IMR-90 (cell line): Measurements from ENCODE around the gene E2F8. TPM values are rescaled to one million over a fixed set of nuclear protein-coding genes. Genes with fewer than 3 reads are reported as not detected.

ENCODE experiments used
- ATAC-seq: fragments of 200-7000 bp; cut with Tn5 transposase; 2 replicates; pipeline ENCODE4 v1.9.1; 2020; ENCODE audit warnings: low read depth, mild to moderate bottlenecking, moderate library complexity
- BruUV-seq: library from RNA; stranded (reverse); fragments of 400-500 nt; replicated peaks from 2 replicates; lab custom pipeline; 2021; lab: Mats Ljungman, UMichigan
- CTCF ChIA-PET: fragments of 300-600 bp; formaldehyde crosslinking; extraction: SDS; loops from one replicate; lab custom pipeline; 2021; ENCODE audit warnings: antibody characterized with exemption; lab: Yijun Ruan, JAX
- POLR2A ChIA-PET: fragments of 300-600 bp; sonication (Branson Sonifier 250); formaldehyde crosslinking; loops from one replicate; lab custom pipeline; 2022; ENCODE audit warnings: antibody characterized with exemption; ENCODE audit not compliant: unreplicated experiment; lab: Charles Lee
- DNase-seq: peaks from one replicate; pipeline ENCODE4 v3.0.0; 2013
- H2AFZ ChIP-seq: replicated peaks from 2 replicates; pipeline ENCODE3; 2013; ENCODE audit warnings: low read length, mild to moderate bottlenecking; ENCODE audit not compliant: poor library complexity
- H2AK5ac ChIP-seq: 2 replicates; pipeline ENCODE4 v1.6.1; 2013; ENCODE audit warnings: low read depth, low read length, inconsistent platforms
- H2AK9ac ChIP-seq: replicated peaks from 2 replicates; pipeline ENCODE3; 2013; ENCODE audit warnings: mild to moderate bottlenecking, low read depth, low read length, moderate library complexity; ENCODE audit not compliant: poor library complexity
- H2BK120ac ChIP-seq: 2 replicates; pipeline ENCODE4 v1.6.1; 2013; ENCODE audit warnings: low read depth, low read length, inconsistent platforms
- H2BK15ac ChIP-seq: 3 replicates; pipeline ENCODE4 v1.6.1; 2013; ENCODE audit warnings: low read depth, low read length, inconsistent platforms
- H2BK20ac ChIP-seq: 2 replicates; pipeline ENCODE4 v1.6.1; 2013; ENCODE audit warnings: low read depth, mild to moderate bottlenecking, inconsistent platforms, low read length, moderate library complexity
- H2BK5ac ChIP-seq: 2 replicates; pipeline ENCODE4 v1.6.1; 2013; ENCODE audit warnings: mild to moderate bottlenecking, low read depth, low read length, inconsistent platforms; ENCODE audit not compliant: poor library complexity, severe bottlenecking
- H3K14ac ChIP-seq: replicated peaks from 2 replicates; pipeline ENCODE4 v1.6.1; 2013; ENCODE audit warnings: low read depth, low read length, inconsistent platforms
- H3K18ac ChIP-seq: 2 replicates; pipeline ENCODE4 v1.6.1; 2013; ENCODE audit warnings: low read depth, low read length, control low read depth
- H3K23ac ChIP-seq: 2 replicates; pipeline ENCODE4 v1.6.1; 2013; ENCODE audit warnings: low read depth, low read length, inconsistent platforms
- H3K27ac ChIP-seq: 2 replicates; pipeline ENCODE4 v1.5.1; 2013; ENCODE audit warnings: mild to moderate bottlenecking, control low read depth, low read length; ENCODE audit not compliant: insufficient read depth
- H3K27me3 ChIP-seq: 2 replicates; pipeline ENCODE4 v1.6.1; 2013; ENCODE audit warnings: low read length; ENCODE audit not compliant: control insufficient read depth, insufficient read depth
- H3K36me3 ChIP-seq: 2 replicates; pipeline ENCODE4 v1.6.1; 2013; ENCODE audit warnings: low read length, mixed read lengths; ENCODE audit not compliant: control insufficient read depth, insufficient read depth
- H3K4ac ChIP-seq: 2 replicates; pipeline ENCODE4 v1.6.1; 2013; ENCODE audit warnings: low read depth, low read length, inconsistent platforms
- H3K4me1 ChIP-seq: 2 replicates; pipeline ENCODE4 v1.6.1; 2013; ENCODE audit warnings: low read length, mixed read lengths; ENCODE audit not compliant: control insufficient read depth, insufficient read depth
- H3K4me2 ChIP-seq: 2 replicates; pipeline ENCODE4 v1.6.1; 2013; ENCODE audit warnings: low read depth, mild to moderate bottlenecking, control low read depth, low read length, moderate library complexity
- H3K4me3 ChIP-seq: 2 replicates; pipeline ENCODE4 v1.5.1; 2013; ENCODE audit warnings: low read depth, mild to moderate bottlenecking, control low read depth, low read length, moderate library complexity; ENCODE audit not compliant: insufficient read depth
- H3K56ac ChIP-seq: 2 replicates; pipeline ENCODE4 v1.6.1; 2013; ENCODE audit warnings: low read length, inconsistent platforms; ENCODE audit not compliant: insufficient read depth; ENCODE audit errors: extremely low read depth
- H3K79me1 ChIP-seq, 2 experiments: 2 replicates each; pipeline ENCODE4 v1.6.1; 2013; ENCODE audit warnings: low read length in 2 of 2, inconsistent platforms in 1 of 2, low read depth in 1 of 2
- H3K9ac ChIP-seq: 2 replicates; pipeline ENCODE4 v1.6.1; 2013; ENCODE audit warnings: low read depth, low read length, control low read depth
- H3K9me1 ChIP-seq: 2 replicates; pipeline ENCODE4 v1.6.1; 2013; ENCODE audit warnings: low read length, inconsistent platforms; ENCODE audit not compliant: insufficient read depth
- H3K9me3 ChIP-seq: 2 replicates; pipeline ENCODE4 v1.6.1; 2013; ENCODE audit warnings: low read length; ENCODE audit not compliant: control insufficient read depth, insufficient read depth
- H4K20me1 ChIP-seq: 2 replicates; pipeline ENCODE4 v1.6.1; 2013; ENCODE audit warnings: low read length, inconsistent platforms; ENCODE audit not compliant: insufficient read depth
- H4K5ac ChIP-seq: 2 replicates; pipeline ENCODE4 v1.6.1; 2013; ENCODE audit warnings: mild to moderate bottlenecking, low read depth, low read length, control low read depth
- H4K8ac ChIP-seq, 2 experiments: 2 replicates each; pipeline ENCODE4 v1.6.1; 2013; ENCODE audit warnings: low read depth in 2 of 2, low read length in 2 of 2, control low read depth in 1 of 2, inconsistent platforms in 1 of 2
- H4K91ac ChIP-seq: 2 replicates; pipeline ENCODE4 v1.6.1; 2013; ENCODE audit warnings: low read depth, low read length, inconsistent platforms; ENCODE audit not compliant: insufficient read depth
- BHLHE40 ChIP-seq: fragments of 150-350 bp; IDR thresholded peaks from 2 replicates; pipeline ENCODE4 v1.6.1; 2016; ENCODE audit warnings: mild to moderate bottlenecking, low read depth, low read length
- CEBPB ChIP-seq: IDR thresholded peaks from 2 replicates; pipeline ENCODE4 v1.6.1; 2012; ENCODE audit warnings: low read depth, low read length, improper control_type of control experiment
- CHD1 ChIP-seq: IDR thresholded peaks from 2 replicates; pipeline ENCODE4 v1.6.1; 2012; ENCODE audit warnings: low read depth, low read length, improper control_type of control experiment
- ELK1 ChIP-seq: fragments of 150-350 bp; IDR thresholded peaks from 2 replicates; pipeline ENCODE4 v1.6.1; 2016; ENCODE audit warnings: low read depth, mild to moderate bottlenecking, low read length, moderate library complexity, borderline replicate concordance
- FOS ChIP-seq: fragments of 150-350 bp; IDR thresholded peaks from 2 replicates; pipeline ENCODE4 v1.6.1; 2016; ENCODE audit warnings: low read depth, low read length
- MAFK ChIP-seq: IDR thresholded peaks from 2 replicates; pipeline ENCODE4 v1.6.1; 2012; ENCODE audit warnings: low read depth, low read length, improper control_type of control experiment
- MAZ ChIP-seq: IDR thresholded peaks from 2 replicates; pipeline ENCODE4 v1.6.1; 2012; ENCODE audit warnings: low read depth, mild to moderate bottlenecking, low read length, improper control_type of control experiment, moderate library complexity, borderline replicate concordance
- MXI1 ChIP-seq: IDR thresholded peaks from 2 replicates; pipeline ENCODE4 v1.6.1; 2012; ENCODE audit warnings: low read depth, mild to moderate bottlenecking, low read length, moderate library complexity, borderline replicate concordance
- NFE2L2 ChIP-seq: fragments of 150-350 bp; IDR thresholded peaks from 2 replicates; pipeline ENCODE4 v1.6.1; 2016; ENCODE audit warnings: low read depth, mild to moderate bottlenecking, low read length
- POLR2A ChIP-seq: IDR thresholded peaks from 2 replicates; pipeline ENCODE4 v1.6.1; 2012; ENCODE audit warnings: mild to moderate bottlenecking, low read depth, low read length
- RAD21 ChIP-seq: IDR thresholded peaks from 2 replicates; pipeline ENCODE4 v1.6.1; 2012; ENCODE audit warnings: low read length, improper control_type of control experiment
- RCOR1 ChIP-seq: IDR thresholded peaks from 2 replicates; pipeline ENCODE4 v1.6.1; 2012; ENCODE audit warnings: mild to moderate bottlenecking, low read length, improper control_type of control experiment; ENCODE audit not compliant: insufficient replicate concordance
- RFX5 ChIP-seq: IDR thresholded peaks from 2 replicates; pipeline ENCODE4 v1.8.0; 2012; ENCODE audit warnings: low read depth, mild to moderate bottlenecking, low read length, moderate library complexity
- SMC3 ChIP-seq: fragments of 150-350 bp; IDR thresholded peaks from 2 replicates; pipeline ENCODE4 v1.6.1; 2016; ENCODE audit warnings: low read depth, mild to moderate bottlenecking, antibody characterized with exemption, low read length, moderate library complexity
- WGBS, 2 experiments: methylation state at CpG; one replicate each; pipeline versions ENCODE4 v1.1.5 to v1.1.7; 2013; ENCODE audit warnings: missing lambda C conversion rate in 2 of 2; ENCODE audit not compliant: insufficient read length in 1 of 2; ENCODE audit errors: extremely low coverage in 2 of 2; 5-methylcytosine and 5-hydroxymethylcytosine counted together
- dilution Hi-C: fragments of 300-500 bp; cut with HindIII; formaldehyde crosslinking; loops from one replicate; pipeline ENCODE4 v1.14.3; 2018; ENCODE audit warnings: low sequenced_read_pairs; ENCODE audit not compliant: unreplicated experiment
- in situ Hi-C: fragments of 300-500 bp; cut with MboI; formaldehyde crosslinking; loops from 3 replicates; pipeline ENCODE4 v1.14.3; 2019; ENCODE audit warnings: low sequenced_read_pairs, inconsistent platforms, mixed read lengths
- intact Hi-C: fragments of 100-400 bp; cut with micrococcal nuclease; formaldehyde crosslinking; loops from 2 replicates; pipeline ENCODE4 v1.10.0; 2022
- polyA plus RNA-seq, 3 experiments: library from polyadenylated mRNA; depleted of rRNA; stranded (reverse); fragments of >200 nt; gene quantifications; 2 replicates each; pipeline ENCODE4 v1.2.3, GENCODE V29; 2012; ENCODE audit warnings: low replicate concordance in 1 of 3
- total RNA-seq: library from RNA; depleted of rRNA; stranded (reverse); fragments of >200 nt; gene quantifications from 2 replicates; pipeline ENCODE4 v1.2.3, GENCODE V29; 2012
- TF ChIP-seq, protein P1 (sequence below): conservative IDR thresholded peaks from 2 replicates; pipeline ENCODE4 v1.5.1; 2012; ENCODE audit warnings: mild to moderate bottlenecking, low read depth, low read length, improper control_type of control experiment
- TF ChIP-seq, protein P2 (sequence below): fragments of 150-350 bp; IDR thresholded peaks from 2 replicates; pipeline ENCODE4 v1.6.1; 2017; ENCODE audit warnings: mild to moderate bottlenecking, antibody characterized with exemption, low read length, low read depth

E2F8 gene
- total and polyA plus RNA-seq, 2 of the 4 experiments (the other 2 are of a cell fraction): 1.1 to 2.3 TPM

GRCh38 chr11:19253817-19254216, 13.1 kb upstream of the E2F8 start:
- Histone ChIP-seq H3K9me3 (no peaks in the 10 kb centered on the region), H2AK5ac (no peak overlapping the region), H3K23ac (no peak overlapping the region), H2BK5ac (no peak overlapping the region), H4K91ac (no peak overlapping the region), H3K4ac (no peak overlapping the region), H2BK20ac (no peak overlapping the region), H3K18ac (no peak overlapping the region), H2BK120ac (no peak overlapping the region), H3K36me3 (no peaks in the 10 kb centered on the region), H4K8ac (no peak overlapping the region), H3K79me1 (no peaks in the 10 kb centered on the region), H3K14ac (no peak overlapping the region), H2BK15ac (no peak overlapping the region), H3K27me3 (peaks cover 21% of the 10 kb centered on the region), H2AFZ (no peak overlapping the region), H2AK9ac (no peak overlapping the region), H3K4me1 (no peaks in the 10 kb centered on the region), H3K9ac (no peak overlapping the region), H3K27ac (no peak overlapping the region), H4K20me1 (no peaks in the 10 kb centered on the region), H3K9me1 (no peaks in the 10 kb centered on the region), H4K5ac (no peak overlapping the region), H3K4me3 (no peak overlapping the region), H3K56ac (no peak overlapping the region), H3K4me2 (no peak overlapping the region)
- no peak for ATAC-seq
- ChIA-PET POLR2A (no interaction called here), CTCF (interaction anchor here (0.6 kb wide), 1 partner anchor 10 kb away, joined by 3 read pairs; no protein-coding TSS in a partner anchor)
- DNase-seq: no peak
- intact Hi-C loops: no loop called here
- TF ChIP-seq BHLHE40 (no peak), MXI1 (no peak), MAFK (no peak), CHD1 (no peak), RAD21 (no peak), RCOR1 (no peak), RFX5 (no peak), POLR2A (no peak), SMC3 (no peak), FOS (no peak), MAZ (no peak), ELK1 (no peak), NFE2L2 (no peak), CEBPB (no peak)
- TF ChIP-seq, protein P1, sequence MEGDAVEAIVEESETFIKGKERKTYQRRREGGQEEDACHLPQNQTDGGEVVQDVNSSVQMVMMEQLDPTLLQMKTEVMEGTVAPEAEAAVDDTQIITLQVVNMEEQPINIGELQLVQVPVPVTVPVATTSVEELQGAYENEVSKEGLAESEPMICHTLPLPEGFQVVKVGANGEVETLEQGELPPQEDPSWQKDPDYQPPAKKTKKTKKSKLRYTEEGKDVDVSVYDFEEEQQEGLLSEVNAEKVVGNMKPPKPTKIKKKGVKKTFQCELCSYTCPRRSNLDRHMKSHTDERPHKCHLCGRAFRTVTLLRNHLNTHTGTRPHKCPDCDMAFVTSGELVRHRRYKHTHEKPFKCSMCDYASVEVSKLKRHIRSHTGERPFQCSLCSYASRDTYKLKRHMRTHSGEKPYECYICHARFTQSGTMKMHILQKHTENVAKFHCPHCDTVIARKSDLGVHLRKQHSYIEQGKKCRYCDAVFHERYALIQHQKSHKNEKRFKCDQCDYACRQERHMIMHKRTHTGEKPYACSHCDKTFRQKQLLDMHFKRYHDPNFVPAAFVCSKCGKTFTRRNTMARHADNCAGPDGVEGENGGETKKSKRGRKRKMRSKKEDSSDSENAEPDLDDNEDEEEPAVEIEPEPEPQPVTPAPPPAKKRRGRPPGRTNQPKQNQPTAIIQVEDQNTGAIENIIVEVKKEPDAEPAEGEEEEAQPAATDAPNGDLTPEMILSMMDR: no peak
- TF ChIP-seq, protein P2, sequence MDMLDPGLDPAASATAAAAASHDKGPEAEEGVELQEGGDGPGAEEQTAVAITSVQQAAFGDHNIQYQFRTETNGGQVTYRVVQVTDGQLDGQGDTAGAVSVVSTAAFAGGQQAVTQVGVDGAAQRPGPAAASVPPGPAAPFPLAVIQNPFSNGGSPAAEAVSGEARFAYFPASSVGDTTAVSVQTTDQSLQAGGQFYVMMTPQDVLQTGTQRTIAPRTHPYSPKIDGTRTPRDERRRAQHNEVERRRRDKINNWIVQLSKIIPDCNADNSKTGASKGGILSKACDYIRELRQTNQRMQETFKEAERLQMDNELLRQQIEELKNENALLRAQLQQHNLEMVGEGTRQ: no peak
- dilution Hi-C loops: no loop called here
- 20% methylated on average over 1 of the region's 3 CpGs; no CpG with 5 or more reads in 1 of the 2 experiments for WGBS, 2 experiments
- in situ Hi-C loops: no loop called here
- no TSS peak for BruUV-seq
